ENCODE data around the gene DCX. TPM values are rescaled to one million over a fixed set of nuclear protein-coding genes. Genes with fewer than 3 reads are reported as not detected.

The DCX gene
- total and polyA plus RNA-seq, 2 of the 4 experiments (the other 2 are of a cell fraction) = not detected

DNA sequence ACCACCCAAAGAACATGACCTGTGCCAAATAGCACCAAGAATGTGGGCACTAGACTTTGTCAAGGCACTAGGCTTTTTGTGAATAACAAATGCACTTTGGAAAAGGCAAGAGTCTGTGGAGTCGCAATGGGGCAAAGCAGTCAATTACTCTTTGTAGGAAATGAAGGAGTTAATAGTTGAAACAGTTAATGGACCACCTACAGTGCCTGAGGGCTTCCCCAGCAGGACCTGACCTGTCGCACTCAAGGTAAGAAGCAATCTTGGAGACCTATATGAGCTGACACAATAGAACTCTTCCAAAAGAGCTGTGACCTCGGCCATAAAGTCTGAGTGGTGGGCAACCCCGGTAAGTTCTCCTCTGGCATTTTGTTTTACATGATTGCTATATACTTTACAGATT, 92.5 kb downstream of the DCX start:
- no peak for TF ChIP-seq CHD1 (IDR thresholded peaks at IDR 0.05; ENCODE audit: low read depth, low read length)
- TF ChIP-seq MAZ (IDR thresholded peaks at IDR 0.05; ENCODE audit: borderline replicate concordance, low read depth, low read length) = no peak
- TF ChIP-seq POLR2A (IDR thresholded peaks at IDR 0.05; ENCODE audit: low read depth, low read length) = no peak
- TF ChIP-seq RCOR1 (IDR thresholded peaks at IDR 0.05; ENCODE audit: insufficient replicate concordance, low read length) = no peak
- no peak for TF ChIP-seq NFE2L2 (IDR thresholded peaks at IDR 0.05; ENCODE audit: low read depth, low read length)
- no peak for TF ChIP-seq BHLHE40 (IDR thresholded peaks at IDR 0.05; ENCODE audit: low read depth, low read length)
- no peak for TF ChIP-seq RFX5 (IDR thresholded peaks at IDR 0.05; ENCODE audit: low read depth, low read length)
- no peak for TF ChIP-seq CEBPB (IDR thresholded peaks at IDR 0.05; ENCODE audit: low read depth, low read length)
- TF ChIP-seq SMC3 (IDR thresholded peaks at IDR 0.05; ENCODE audit: low read depth, low read length) = no peak
- TF ChIP-seq, protein P1, sequence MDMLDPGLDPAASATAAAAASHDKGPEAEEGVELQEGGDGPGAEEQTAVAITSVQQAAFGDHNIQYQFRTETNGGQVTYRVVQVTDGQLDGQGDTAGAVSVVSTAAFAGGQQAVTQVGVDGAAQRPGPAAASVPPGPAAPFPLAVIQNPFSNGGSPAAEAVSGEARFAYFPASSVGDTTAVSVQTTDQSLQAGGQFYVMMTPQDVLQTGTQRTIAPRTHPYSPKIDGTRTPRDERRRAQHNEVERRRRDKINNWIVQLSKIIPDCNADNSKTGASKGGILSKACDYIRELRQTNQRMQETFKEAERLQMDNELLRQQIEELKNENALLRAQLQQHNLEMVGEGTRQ (IDR thresholded peaks at IDR 0.05; ENCODE audit: low read depth, low read length) = no peak
- TF ChIP-seq RAD21 (IDR thresholded peaks at IDR 0.05; ENCODE audit: low read length) = no peak
- TF ChIP-seq, protein P2, sequence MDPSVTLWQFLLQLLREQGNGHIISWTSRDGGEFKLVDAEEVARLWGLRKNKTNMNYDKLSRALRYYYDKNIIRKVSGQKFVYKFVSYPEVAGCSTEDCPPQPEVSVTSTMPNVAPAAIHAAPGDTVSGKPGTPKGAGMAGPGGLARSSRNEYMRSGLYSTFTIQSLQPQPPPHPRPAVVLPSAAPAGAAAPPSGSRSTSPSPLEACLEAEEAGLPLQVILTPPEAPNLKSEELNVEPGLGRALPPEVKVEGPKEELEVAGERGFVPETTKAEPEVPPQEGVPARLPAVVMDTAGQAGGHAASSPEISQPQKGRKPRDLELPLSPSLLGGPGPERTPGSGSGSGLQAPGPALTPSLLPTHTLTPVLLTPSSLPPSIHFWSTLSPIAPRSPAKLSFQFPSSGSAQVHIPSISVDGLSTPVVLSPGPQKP (IDR thresholded peaks at IDR 0.05; ENCODE audit: borderline replicate concordance, low read depth, low read length) = no peak
- TF ChIP-seq FOS (IDR thresholded peaks at IDR 0.05; ENCODE audit: low read depth, low read length) = no peak
- TF ChIP-seq MAFK (IDR thresholded peaks at IDR 0.05; ENCODE audit: low read depth, low read length) = no peak
- TF ChIP-seq MXI1 (IDR thresholded peaks at IDR 0.05; ENCODE audit: borderline replicate concordance, low read depth, low read length) = no peak
- TF ChIP-seq, protein P3, sequence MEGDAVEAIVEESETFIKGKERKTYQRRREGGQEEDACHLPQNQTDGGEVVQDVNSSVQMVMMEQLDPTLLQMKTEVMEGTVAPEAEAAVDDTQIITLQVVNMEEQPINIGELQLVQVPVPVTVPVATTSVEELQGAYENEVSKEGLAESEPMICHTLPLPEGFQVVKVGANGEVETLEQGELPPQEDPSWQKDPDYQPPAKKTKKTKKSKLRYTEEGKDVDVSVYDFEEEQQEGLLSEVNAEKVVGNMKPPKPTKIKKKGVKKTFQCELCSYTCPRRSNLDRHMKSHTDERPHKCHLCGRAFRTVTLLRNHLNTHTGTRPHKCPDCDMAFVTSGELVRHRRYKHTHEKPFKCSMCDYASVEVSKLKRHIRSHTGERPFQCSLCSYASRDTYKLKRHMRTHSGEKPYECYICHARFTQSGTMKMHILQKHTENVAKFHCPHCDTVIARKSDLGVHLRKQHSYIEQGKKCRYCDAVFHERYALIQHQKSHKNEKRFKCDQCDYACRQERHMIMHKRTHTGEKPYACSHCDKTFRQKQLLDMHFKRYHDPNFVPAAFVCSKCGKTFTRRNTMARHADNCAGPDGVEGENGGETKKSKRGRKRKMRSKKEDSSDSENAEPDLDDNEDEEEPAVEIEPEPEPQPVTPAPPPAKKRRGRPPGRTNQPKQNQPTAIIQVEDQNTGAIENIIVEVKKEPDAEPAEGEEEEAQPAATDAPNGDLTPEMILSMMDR (conservative IDR thresholded peaks at IDR 0.05; ENCODE audit: low read depth, low read length) = no peak
- BruUV-seq (replicated peaks) = no TSS peak

More for the DNA sequence above, 92.5 kb downstream of the DCX start:
- H3K9ac ChIP-seq (ENCODE audit: low read depth, low read length) = no peak overlapping the region
- no peak overlapping the region for H2AFZ ChIP-seq (replicated peaks; ENCODE audit: low read length, poor library complexity)
- no peaks in the 10 kb centered on the region for H3K9me3 ChIP-seq (ENCODE audit: control insufficient read depth, insufficient read depth, low read length)
- H3K27me3 ChIP-seq (ENCODE audit: control insufficient read depth, insufficient read depth, low read length) = peaks cover 4% of the 10 kb centered on the region
- H2BK20ac ChIP-seq (ENCODE audit: low read depth, low read length) = no peak overlapping the region
- no peaks in the 10 kb centered on the region for H3K4me1 ChIP-seq (ENCODE audit: control insufficient read depth, insufficient read depth, low read length)
- no peak overlapping the region for H3K23ac ChIP-seq (ENCODE audit: low read depth, low read length)
- H4K8ac ChIP-seq (ENCODE audit: low read depth in 2 of 2, low read length in 2 of 2) = no peak overlapping the region
- H3K14ac ChIP-seq (replicated peaks; ENCODE audit: low read depth, low read length) = no peak overlapping the region
- H3K4me2 ChIP-seq (ENCODE audit: low read depth, low read length) = no peak overlapping the region
- dilution Hi-C loops (cut with HindIII; ENCODE audit: low sequenced_read_pairs, unreplicated experiment) (no loop called here), intact Hi-C loops (cut with micrococcal nuclease) (no loop called here), in situ Hi-C loops (cut with MboI; ENCODE audit: low sequenced_read_pairs) (no loop called here)
- H3K9me1 ChIP-seq (ENCODE audit: insufficient read depth, low read length) = no peaks in the 10 kb centered on the region
- H4K20me1 ChIP-seq (ENCODE audit: insufficient read depth, low read length) = no peaks in the 10 kb centered on the region
- no peak overlapping the region for H4K5ac ChIP-seq (ENCODE audit: low read depth, low read length)
- ChIA-PET CTCF (no interaction called here), POLR2A (ENCODE audit: unreplicated experiment) (no interaction called here)
- H3K56ac ChIP-seq (ENCODE audit: extremely low read depth, insufficient read depth, low read length) = no peak overlapping the region
- no peak for ATAC-seq (ENCODE audit: low read depth)
- H2AK5ac ChIP-seq (ENCODE audit: low read depth, low read length) = no peak overlapping the region
- 40% methylated on average over 1 of the region's 4 CpGs; no CpG with 5 or more reads in 1 of the 2 experiments for WGBS, 2 experiments (ENCODE audit: extremely low coverage in 2 of 2, insufficient read length in 1 of 2)
- H2BK5ac ChIP-seq (ENCODE audit: low read depth, low read length, poor library complexity, severe bottlenecking) = no peak overlapping the region
- no peak overlapping the region for H4K91ac ChIP-seq (ENCODE audit: insufficient read depth, low read depth, low read length)
- no peak overlapping the region for H2BK15ac ChIP-seq (ENCODE audit: low read depth, low read length)
- H3K27ac ChIP-seq (ENCODE audit: insufficient read depth, low read length) = no peak overlapping the region
- H2BK120ac ChIP-seq (ENCODE audit: low read depth, low read length) = no peak overlapping the region
- no peak overlapping the region for H3K4me3 ChIP-seq (ENCODE audit: insufficient read depth, low read depth, low read length)
- H3K36me3 ChIP-seq (ENCODE audit: control insufficient read depth, insufficient read depth, low read length) = no peaks in the 10 kb centered on the region
- no peak overlapping the region for H3K4ac ChIP-seq (ENCODE audit: low read depth, low read length)
- no peak overlapping the region for H2AK9ac ChIP-seq (replicated peaks; ENCODE audit: low read depth, low read length, poor library complexity)
- DNase-seq = no peak
- no peaks in the 10 kb centered on the region for H3K79me1 ChIP-seq (ENCODE audit: low read depth in 1 of 2, low read length in 2 of 2)
- H3K18ac ChIP-seq (ENCODE audit: low read depth, low read length) = no peak overlapping the region

Measured in IMR-90 (cell line).